HG03025 (cell line): ENCODE measurements around the gene NTS.

Experiments used
- ATAC-seq: cut with Tn5 transposase; IDR thresholded peaks from one replicate; pipeline ENCODE4 v1.9.1; 2021; ENCODE audit warnings: mild to moderate bottlenecking, moderate library complexity; ENCODE audit not compliant: unreplicated experiment, low FRiP score

Gene NTS, protein sequence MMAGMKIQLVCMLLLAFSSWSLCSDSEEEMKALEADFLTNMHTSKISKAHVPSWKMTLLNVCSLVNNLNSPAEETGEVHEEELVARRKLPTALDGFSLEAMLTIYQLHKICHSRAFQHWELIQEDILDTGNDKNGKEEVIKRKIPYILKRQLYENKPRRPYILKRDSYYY

DNA sequence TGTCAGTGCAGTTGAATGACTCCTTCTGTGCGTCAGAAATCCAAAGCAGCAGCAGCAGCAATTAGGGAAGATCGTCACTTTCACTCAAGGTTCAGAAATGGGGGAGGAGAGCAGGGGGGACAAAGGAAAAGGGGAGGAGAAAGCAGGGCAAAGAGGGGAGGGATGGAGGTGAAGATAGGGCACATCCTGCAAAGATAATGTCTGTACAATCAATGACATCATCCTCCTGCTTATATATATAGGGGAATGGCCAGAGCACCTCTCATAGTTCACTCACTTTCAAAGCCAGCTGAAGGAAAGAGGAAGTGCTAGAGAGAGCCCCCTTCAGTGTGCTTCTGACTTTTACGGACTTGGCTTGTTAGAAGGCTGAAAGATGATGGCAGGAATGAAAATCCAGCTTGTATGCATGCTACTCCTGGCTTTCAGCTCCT, at the start of gene NTS:
Gene NTS, plus strand, starts transcription at position 265 of the 431 bp plus-strand sequence. Its CDS starts 109 bp downstream, at position 374.
- peak; percentile 70 for ATAC-seq

DNA sequence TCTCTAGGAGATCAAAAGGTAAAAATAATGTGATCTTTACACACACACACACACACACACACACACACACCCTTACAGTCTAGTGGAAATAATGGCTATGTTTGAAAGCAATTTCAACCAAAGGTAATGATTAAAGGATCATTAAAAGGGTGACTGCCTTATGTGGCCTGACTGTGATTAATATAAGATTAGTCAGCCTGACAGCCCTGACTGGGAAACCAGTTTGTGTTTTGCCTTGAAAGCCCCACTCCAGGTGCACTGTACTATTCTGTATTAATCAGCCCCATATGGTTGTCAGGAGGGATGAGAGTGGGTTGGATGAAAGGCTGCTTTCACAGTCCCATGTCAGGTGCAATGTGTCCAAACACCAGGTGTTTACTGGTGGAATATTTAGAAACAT, 48.3 kb upstream of the NTS start:
- no peak for ATAC-seq

DNA sequence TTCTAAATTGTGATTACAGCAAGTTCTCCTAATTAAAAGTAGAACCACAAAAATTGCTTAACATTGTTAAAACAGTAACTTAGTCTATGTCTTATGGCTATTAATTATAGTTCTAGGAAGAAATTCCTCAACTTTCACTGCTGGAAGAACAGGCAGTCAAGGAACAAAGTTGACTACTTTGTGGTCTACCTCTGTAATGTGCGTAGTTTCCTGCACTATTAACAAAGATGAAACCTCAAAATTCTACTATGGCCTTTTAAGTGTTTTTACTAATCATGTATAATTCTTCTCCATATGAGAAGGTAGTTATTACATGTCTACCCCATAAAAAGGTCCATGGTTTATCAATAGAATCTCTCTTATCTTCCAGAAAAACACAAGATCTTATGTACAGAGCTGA, 45.5 kb upstream of the NTS start:
- no peak for ATAC-seq

DNA sequence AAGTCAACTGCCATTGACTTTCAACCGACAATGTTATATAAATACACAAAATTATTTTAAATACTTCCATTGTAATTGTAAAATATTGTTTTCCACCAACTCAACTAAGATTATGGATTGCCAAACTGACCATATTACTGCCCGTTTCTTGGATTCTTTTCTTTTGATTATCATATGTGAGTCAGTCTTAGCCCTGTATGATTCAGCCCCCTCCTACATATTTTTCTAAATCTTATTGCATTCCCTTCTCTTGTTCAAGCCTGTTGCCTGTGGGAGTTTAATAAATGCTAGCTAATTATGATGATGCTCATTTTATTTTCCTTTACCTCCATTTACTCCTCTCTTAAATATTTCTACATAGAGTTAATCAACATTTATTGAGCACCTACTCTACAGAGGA, 44.7 kb upstream of the NTS start:
- no peak for ATAC-seq

DNA sequence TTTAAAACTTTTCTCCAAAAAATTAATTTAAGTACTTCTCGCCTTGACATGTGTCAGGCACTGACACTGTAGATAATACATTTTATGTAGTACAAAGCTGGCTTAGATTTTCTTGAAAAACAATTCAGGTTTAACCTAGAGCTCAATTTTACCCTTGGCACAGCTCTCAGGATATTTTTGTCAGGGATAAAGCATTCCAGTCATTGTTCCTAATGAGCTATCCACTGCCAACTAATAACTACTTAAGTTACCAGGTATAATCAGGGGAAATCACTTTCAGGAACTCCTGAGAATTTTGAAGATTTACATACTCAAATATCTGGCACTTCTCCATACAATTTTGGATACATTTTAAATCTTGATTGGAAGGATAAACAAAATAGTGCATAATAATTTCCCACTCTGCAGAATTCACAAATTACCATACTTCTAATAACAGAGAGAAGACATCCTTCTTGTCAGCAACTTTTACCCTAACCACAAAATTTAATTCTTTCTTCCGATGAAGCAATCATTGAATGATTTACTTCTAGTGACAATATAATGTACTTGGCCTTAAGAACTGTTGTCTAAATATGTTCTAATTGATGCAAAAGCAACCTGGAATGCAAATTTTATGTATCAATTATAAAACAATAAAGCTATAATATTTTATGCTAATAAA, 42.6 kb upstream of the NTS start:
- no peak for ATAC-seq

DNA sequence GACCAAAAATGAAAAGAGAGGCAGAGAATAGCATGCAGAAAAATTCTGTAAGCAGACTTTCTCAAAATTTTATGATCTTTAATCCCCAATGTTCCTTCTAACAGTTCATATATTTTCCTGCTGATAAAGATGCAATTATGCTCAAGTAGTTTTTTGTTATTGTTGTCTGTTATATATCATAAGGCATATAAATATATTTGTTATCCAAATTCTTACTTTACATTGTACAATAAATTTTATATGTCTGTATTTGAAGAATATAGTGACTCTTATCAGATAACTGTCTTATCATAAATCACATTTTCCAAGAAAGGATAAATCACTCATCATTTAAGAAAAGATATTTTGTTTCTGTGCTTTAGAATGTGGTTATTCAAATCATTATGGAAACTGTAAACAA, 40.5 kb upstream of the NTS start:
- ATAC-seq: no peak

DNA sequence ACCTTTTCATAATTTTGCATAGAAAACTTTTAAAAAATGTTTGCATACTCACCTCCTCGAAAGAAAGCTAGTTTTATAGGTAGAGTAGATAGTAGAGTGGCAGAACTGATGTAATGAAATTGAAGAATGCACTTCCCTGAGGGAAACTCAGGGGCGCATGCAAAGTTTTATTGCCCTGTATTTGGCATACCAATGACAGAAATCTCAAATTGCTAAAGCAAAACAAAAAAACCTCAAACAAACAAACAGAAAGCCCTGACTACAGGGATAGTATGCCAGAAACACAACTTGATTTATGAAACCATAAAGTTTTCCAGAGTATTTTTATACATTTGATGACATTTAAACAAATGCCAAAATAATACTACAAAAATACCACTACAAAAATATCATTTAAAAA, 39.7 kb upstream of the NTS start:
- no peak for ATAC-seq

DNA sequence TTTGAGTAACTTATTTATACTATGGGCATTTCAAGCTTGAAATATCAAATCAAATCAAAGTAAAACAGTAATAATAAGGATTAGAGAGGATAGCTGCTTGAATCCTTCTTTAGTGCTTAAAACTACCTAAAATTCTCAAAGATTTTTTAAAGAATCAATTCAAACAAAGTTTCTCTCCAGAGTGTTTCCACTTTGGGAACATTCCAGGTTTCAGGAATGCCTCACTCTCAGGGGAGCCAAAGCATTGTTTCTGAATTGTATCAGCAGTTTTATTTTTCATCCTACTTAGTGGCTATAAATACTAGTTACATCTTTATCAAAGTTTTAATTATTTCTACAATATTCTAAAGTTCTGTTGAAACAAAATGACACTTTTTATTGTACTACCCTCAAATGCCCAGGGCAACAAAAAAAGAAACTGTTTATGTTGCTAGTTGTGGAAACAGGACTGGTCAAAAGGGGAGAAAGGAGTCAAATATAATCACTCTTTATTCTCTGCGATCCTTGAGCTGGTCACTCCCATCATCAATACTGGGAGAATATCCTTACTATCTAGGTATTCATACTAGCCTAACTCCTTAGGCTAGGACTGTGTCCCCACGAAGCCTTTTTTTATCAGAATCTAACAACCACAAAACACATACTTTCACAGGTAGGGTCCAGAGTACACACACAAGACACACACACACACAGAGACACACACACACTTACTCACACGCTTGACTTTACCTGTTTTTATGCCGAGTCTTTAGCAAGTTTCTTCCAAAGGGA, 38.5 kb upstream of the NTS start:
- no peak for ATAC-seq

DNA sequence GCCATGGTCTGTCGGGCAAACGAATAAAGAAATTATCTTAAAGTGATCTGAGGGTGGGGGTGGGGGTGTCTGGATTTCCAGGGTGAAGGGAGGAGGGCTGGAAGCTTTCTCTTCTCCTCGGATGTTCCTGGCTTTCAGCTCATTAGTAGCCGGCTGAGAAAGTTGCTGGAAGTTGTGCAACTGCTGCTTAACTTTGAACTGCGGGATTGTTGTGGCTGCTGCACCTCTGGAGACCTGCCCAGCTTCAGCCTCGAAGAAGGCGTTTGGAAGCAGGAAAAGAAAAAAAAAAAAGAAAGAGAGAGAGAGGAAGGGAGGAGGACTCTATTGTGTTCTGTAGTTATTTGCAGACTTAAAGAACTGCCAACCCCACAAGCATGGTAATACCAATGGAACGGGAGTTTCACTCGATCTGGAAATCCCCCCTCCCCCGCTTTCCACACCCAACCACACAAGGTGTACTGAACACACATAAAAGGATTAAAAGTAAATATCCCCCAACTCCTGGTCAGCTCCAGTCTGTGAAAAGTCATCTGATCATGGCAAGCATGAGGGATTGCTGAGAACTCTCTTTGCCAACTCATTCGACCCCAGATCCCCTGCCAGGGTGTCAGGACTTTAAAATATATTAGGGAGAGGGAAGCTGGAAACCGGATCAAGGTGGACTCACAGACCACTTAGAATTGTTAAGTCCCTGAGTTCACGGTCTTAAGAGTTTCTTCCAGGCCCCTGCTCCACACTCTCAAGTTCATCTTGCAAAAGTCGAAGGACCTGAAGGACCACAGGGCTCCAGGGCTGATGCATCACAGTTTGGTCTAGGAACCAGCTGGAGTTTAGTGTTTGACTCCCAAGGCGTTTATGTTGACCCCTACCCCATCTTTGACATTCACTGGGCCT, 37.7 kb upstream of the NTS start, which contains the start of gene RASSF9:
Gene RASSF9, minus strand, starts transcription at position 213 of the 894 bp plus-strand sequence. Its CDS starts 208 bp downstream, at position 5.
- ATAC-seq: no peak

DNA sequence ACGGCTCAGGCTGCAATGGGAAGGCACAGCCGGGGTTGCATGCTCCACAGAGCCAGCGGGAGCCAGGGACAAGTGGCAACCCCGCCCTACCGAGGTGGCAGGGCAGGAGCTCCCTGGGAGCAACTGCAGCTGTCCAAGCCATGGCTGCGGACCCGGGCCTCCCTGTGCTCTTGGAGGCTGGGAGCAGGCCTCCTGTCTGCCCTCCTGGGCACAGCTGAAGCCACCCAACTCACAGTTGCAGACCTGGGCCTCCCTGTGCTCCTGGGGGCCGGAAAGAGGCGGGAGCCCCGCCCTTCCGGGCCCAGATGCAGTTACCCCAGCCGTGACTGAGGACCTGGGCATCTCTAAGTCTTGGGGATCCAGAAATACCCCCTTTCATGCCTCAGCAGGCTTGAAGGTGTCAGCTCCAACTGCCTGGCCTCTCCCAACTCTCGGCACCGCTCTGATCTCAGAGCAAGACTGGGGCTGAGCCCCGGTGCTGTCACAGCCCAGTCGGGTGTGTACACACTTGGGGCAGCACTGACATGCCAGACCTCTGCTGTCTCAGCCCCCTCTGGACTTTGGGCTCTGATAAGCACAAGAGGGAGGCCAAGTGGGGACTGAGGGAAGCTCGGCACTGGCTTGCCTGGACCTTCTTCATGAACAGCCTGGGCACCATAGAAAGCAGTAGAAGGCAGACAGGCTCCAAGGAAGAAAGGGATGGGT, 30.3 kb upstream of the NTS start:
- no peak for ATAC-seq

DNA sequence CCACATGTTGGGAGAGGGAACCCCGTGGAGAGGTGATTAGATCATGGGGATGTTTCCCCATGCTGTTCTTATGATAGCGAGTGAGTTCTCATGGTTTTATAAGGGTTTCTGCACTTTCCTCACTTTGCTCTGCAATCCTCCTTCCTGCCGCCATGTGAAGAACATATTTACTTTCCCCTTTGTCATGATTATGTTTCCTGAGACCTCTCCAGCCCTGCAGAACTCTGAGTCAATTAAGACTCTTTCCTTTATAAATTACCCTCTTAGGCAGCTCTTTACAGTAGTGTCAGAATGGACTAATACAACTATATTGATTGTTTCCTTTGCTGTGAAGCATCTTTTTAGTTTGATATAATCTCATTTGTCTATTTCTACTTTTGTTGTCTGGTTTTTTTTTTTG, 24.8 kb upstream of the NTS start:
- no peak for ATAC-seq

DNA sequence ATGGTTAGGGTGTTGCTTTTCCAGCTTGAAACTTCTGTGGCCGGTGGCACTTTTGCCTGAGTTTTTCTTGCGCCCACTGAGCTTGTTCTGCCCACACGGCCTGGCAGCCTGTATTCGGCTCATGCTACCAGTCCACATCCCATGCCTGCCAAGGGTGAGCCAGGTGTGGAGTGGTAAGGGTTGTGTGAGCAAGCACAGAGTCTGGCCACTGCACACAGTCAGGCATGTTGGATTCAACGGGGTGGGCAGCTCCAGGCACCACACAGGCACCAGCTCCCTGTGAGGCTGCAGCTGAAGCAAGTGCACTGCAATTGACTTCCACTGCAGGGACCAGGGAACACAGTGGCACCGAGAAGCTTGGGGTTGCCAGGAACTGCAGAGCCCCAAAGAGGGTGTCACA, 18.8 kb upstream of the NTS start:
- ATAC-seq: no peak

DNA sequence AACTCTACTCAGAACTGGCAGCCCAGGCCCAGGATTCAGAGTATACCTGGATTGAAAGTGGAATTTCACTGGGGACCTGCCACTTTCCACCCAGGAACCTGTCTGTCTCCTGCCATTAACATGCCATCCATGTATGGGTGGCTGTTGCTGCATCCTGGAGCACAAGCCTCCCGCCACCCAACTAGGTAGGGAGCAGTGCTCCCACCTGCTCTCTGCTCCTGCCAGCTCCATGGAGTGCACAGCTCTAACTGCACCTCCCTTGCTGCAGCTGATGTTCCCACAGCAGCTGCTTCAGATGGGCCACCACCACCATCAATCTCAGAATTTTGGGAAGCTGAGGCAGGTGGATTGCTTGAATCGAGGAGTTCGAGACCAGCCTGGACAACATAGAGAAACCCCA, 17.1 kb upstream of the NTS start:
- no peak for ATAC-seq

DNA sequence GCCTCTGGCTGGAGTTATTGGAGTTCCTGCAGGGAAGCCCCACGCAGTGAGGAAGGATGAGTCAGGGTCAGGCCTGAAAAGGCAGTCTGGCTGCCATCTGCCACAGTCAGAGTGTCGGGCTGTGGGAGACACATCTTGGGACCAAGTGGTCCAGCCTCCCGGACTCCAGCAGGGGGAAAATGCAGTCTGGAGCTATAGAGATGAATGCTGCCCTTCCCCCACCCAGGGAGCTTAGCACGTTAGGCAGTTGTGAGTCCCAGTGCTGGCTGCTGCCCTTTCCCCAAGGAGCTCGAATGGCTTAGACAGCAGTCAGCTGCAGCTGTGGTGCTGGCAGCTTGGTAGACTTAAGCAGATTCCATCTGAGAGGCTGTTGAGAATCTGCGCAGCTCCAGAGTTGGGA, 8.2 kb upstream of the NTS start:
- ATAC-seq: no peak

DNA sequence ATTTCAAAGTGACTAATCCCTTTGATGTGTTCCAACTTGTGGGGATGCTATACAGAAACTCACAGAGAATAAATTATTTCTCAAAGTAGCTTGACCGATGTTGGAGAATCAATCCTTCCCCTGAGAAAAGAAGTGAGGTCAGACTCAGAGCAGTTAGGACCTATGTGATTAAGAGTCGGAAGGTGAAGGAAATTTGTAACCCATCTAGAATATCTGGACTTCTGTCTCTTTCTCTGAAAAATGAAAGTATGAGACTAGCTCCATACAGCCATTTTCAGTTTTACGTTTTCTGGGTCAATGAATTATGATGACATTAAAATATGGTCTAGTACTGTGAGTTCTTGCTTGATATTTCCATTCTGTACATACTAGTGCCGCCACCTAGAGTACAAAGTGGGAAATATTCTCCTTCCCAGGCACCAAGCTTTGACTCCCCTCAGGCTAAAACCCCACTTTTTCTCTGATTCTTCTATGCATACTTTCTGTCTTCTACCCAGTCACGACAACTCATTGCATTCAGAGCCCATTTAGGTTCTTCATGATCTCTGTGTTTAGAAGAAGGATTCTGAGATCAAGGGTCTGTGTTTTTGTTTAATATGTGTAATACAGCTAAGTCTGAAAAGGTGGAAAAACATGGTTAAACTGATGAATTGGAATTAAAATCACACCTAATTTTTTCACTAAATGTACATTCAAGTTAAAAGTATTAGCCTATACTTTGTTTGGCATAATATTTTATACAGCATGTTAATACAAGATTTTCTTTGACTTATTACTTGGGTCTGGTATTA, 6.9 kb upstream of the NTS start:
- peak; percentile 92 for ATAC-seq

DNA sequence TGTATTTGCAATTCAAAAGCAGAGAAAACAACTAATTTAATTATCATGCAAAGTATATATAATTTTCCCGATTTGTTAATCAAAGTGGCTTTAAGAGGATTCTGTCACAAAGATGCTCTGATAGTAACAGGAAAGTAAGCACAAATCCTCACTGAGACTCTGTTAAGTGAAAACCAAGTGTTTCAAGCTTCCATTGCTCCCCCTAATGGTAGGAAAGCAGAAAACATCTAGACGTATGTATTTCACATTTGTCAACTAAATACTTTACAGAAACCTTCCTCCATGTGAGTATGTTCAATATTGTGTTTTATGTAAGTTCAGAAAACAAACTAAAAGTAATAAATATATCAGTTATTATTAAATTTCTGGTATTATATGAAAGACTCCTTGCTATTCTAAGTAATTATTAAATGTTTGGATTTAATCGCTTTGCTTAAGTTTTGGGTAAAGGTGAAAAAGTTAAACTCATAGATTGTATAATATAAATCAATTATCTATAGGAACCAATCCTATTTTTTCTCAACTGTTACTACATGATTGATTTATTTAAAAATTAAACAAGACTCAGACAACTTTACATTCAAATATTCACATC, 1.5 kb upstream of the NTS start:
- ATAC-seq: peak; percentile 86

DNA sequence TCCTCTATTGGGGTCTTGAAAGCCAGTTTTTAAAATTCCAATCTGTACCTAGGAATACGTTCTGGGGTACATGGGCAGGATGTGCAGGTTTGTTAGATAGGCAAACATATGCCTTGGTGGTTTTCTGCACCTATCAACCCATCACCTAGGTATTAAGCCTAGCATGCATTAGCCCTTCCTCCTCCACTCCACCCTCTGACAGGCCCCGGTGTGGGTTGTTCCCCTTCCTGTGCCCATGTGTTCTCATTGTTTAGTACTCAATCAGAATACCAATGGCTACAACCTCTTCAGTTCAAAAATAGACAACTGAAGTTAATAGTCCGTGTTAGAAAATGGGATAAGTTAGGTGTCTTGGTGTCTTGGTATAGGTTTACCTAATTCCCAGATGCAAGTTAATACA, 3.4 kb downstream of the NTS start:
- no peak for ATAC-seq

DNA sequence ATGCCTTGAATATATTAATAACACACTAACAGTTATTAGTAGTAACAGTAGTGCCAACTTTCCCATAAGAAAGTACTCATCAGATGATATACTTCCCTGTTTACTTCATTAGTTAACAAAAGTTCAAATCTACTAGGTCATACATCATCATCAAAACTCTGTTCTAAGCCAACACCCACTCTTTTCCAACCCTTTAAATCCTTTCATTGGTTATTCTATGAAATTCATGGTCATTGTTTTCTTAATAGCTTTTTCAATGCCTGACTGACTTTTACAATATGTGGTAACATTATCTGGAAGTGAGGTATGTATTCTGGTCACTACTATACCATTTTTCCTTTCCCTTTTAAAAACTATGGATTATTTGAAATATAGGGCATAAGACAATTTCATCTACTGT, 9.7 kb downstream of the NTS start:
- no peak for ATAC-seq

DNA sequence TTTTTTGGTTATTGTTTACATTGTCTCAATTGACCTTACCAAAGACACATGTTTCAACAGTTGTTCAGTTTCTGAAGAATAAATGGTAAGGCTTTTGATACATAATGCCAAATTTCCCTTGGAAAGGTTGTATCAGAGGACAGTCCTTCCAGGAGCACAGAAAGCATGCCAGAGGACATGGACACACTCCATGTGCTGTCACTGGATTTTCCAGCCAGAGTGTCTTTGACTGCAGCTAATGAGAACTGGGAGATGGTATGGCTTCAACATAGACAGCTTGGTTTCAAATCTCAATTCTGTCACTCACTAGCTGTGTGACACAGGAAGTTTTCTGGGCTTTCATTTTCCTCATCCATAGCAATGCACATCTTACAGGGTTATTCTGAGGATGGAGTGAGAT, 20.6 kb downstream of the NTS start:
- no peak for ATAC-seq
